SU-DHL-6 (cell line): ENCODE measurements around the gene TNFRSF21.

Experiments used
- EZH2phosphoT487 ChIP-seq: fragments of 200-600 bp; sonication (generic), shearing (Covaris generic); conservative IDR thresholded peaks from 2 replicates; pipeline ENCODE4 v1.6.1; 2018; ENCODE audit warnings: mild to moderate bottlenecking, antibody characterized with exemption, low read length, moderate library complexity, mixed read lengths
- TF ChIP-seq, protein P1 (sequence below): fragments of 200-600 bp; sonication (generic); IDR thresholded peaks from one replicate; pipeline ENCODE4 v1.5.1; 2017; ENCODE audit warnings: antibody characterized with exemption, mild to moderate bottlenecking, low read length, moderate library complexity; ENCODE audit not compliant: insufficient read depth, poor library complexity, severe bottlenecking

- TF ChIP-seq EZH2phosphoT487, result no peak
- TF ChIP-seq, protein P1, sequence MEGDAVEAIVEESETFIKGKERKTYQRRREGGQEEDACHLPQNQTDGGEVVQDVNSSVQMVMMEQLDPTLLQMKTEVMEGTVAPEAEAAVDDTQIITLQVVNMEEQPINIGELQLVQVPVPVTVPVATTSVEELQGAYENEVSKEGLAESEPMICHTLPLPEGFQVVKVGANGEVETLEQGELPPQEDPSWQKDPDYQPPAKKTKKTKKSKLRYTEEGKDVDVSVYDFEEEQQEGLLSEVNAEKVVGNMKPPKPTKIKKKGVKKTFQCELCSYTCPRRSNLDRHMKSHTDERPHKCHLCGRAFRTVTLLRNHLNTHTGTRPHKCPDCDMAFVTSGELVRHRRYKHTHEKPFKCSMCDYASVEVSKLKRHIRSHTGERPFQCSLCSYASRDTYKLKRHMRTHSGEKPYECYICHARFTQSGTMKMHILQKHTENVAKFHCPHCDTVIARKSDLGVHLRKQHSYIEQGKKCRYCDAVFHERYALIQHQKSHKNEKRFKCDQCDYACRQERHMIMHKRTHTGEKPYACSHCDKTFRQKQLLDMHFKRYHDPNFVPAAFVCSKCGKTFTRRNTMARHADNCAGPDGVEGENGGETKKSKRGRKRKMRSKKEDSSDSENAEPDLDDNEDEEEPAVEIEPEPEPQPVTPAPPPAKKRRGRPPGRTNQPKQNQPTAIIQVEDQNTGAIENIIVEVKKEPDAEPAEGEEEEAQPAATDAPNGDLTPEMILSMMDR, result no peak
Observed at GRCh38 chr6:47352966-47353365, 43.3 kb upstream of the TNFRSF21 start.
